Uterus (tissue), 4 donors: Measurements from ENCODE around the gene PWWP2B. TPM values are rescaled to one million over a fixed set of nuclear protein-coding genes. Genes with fewer than 3 reads are reported as not detected.
A peak's percentile ranks its signal among the peaks of the same experiment; 100 is the strongest.

Experiments used
- DNase-seq, 2 donors: peaks; one replicate each; pipeline ENCODE4 v3.0.0-alpha.2; 2019 to 2020
- H3K27ac ChIP-seq, 2 donors: fragments of 200-600 bp; sonication (generic); 1 replicate in 1 of 2; 2 replicates in 1 of 2; pipeline ENCODE4 v1.5.1; 2016 to 2018
- H3K27me3 ChIP-seq, 2 donors: fragments of 200-600 bp; sonication (generic); one replicate each; pipeline ENCODE4 v1.5.1; 2018 to 2019; ENCODE audit warnings: control low read depth in 1 of 2
- H3K36me3 ChIP-seq, 2 donors: fragments of 200-600 bp; sonication (generic); one replicate each; pipeline ENCODE4 v1.5.1; 2019; ENCODE audit warnings: control low read depth in 1 of 2
- H3K4me1 ChIP-seq, 2 donors: fragments of 200-600 bp; sonication (generic); one replicate each; pipeline ENCODE4 v1.5.1; 2018 to 2019; ENCODE audit warnings: control low read depth in 1 of 2
- H3K4me3 ChIP-seq, 2 donors: fragments of 200-600 bp; sonication (generic); 1 replicate in 1 of 2; 2 replicates in 1 of 2; pipeline ENCODE4 v1.5.1; 2018 to 2019; ENCODE audit warnings: mild to moderate bottlenecking in 1 of 2
- H3K9me3 ChIP-seq, 2 donors: fragments of 200-600 bp; sonication (generic); one replicate each; pipeline ENCODE4 v1.5.1; 2019; ENCODE audit warnings: control low read depth in 1 of 2
- CTCF ChIP-seq, 4 experiments: fragments of 200-600 bp in 2 of 4; fragments of 450-650 bp in 2 of 4; sonication (generic) in 2 of 4; IDR thresholded peaks; one replicate each; pipeline ENCODE4 v1.5.1; 2016 to 2019; ENCODE audit warnings: antibody characterized with exemption in 4 of 4, mild to moderate bottlenecking in 2 of 4, moderate library complexity in 1 of 4
- POLR2A ChIP-seq, 2 donors: fragments of 450-650 bp; IDR thresholded peaks; one replicate each; pipeline ENCODE4 v1.6.1; 2016; ENCODE audit warnings: antibody characterized with exemption in 2 of 2, mild to moderate bottlenecking in 1 of 2, moderate library complexity in 1 of 2
- intact Hi-C: fragments of 100-400 bp; cut with DNase I; formaldehyde crosslinking; loops from one replicate; pipeline ENCODE4 v1.15.1; 2023; ENCODE audit warnings: low total_unique reads
- total RNA-seq, 4 donors: library from RNA; depleted of rRNA in 3 of 4; stranded (reverse); fragments of >200 nt in 3 of 4; gene quantifications; one replicate each; pipeline versions ENCODE4 v1.1.0 to v1.2.4, GENCODE V29; 2014 to 2023
- donor health status: DM: yes; HTN: yes; CAD: no.

PWWP2B gene
- total RNA-seq, 4 donors from 2014 or later, result 0.29 to 27.6 (median 8.3) TPM

- peak in 1 of 2 donors; percentile 73 for DNase-seq
- TF ChIP-seq CTCF (IDR thresholded peaks at IDR 0.05), result peak; percentile 21 to 57 (median 36)
- no peak for TF ChIP-seq POLR2A (IDR thresholded peaks at IDR 0.05)
- intact Hi-C loops, result no loop called here
- H3K36me3 ChIP-seq, result no peaks in the 10 kb centered on the region
- no peak overlapping the region for H3K4me3 ChIP-seq
- H3K9me3 ChIP-seq, result no peaks in the 10 kb centered on the region
- peaks cover 4 to 13% of the 10 kb centered on the region in 2 donors for H3K4me1 ChIP-seq
- no peaks in the 10 kb centered on the region for H3K27me3 ChIP-seq
- H3K27ac ChIP-seq, result peak overlapping the region in 1 of 2 donors; percentile 70
These were observed 46.6 kb downstream of the PWWP2B start for GRCh38 chr10:132443605-132443982.

GRCh38 chr10:132443983-132444876 is 47.2 kb downstream of the PWWP2B start:
- Histone ChIP-seq H3K36me3 (no peaks in the 10 kb centered on the region), H3K27me3 (no peaks in the 10 kb centered on the region), H3K4me1 (peaks cover 4 to 13% of the 10 kb centered on the region in 2 donors), H3K27ac (peak overlapping the region; percentile 67 to 70), H3K4me3 (no peak overlapping the region), H3K9me3 (no peaks in the 10 kb centered on the region)
- intact Hi-C loops, result no loop called here
- peak in 1 of 2 donors; percentile 81 for DNase-seq
- TF ChIP-seq POLR2A (IDR thresholded peaks at IDR 0.05) (no peak), CTCF (IDR thresholded peaks at IDR 0.05) (no peak)

GRCh38 chr10:132444877-132445351 is 47.9 kb downstream of the PWWP2B start:
- peak overlapping the region; percentile 67 to 70 for H3K27ac ChIP-seq
- DNase-seq, result no peak
- TF ChIP-seq CTCF (IDR thresholded peaks at IDR 0.05) (no peak), POLR2A (IDR thresholded peaks at IDR 0.05) (no peak)
- H3K4me1 ChIP-seq, result peaks cover 4 to 13% of the 10 kb centered on the region in 2 donors
- H3K9me3 ChIP-seq, result no peaks in the 10 kb centered on the region
- no peaks in the 10 kb centered on the region for H3K36me3 ChIP-seq
- no peaks in the 10 kb centered on the region for H3K27me3 ChIP-seq
- H3K4me3 ChIP-seq, result no peak overlapping the region
- intact Hi-C loops, result no loop called here

- no peak for DNase-seq
- Histone ChIP-seq H3K9me3 (no peaks in the 10 kb centered on the region), H3K36me3 (no peaks in the 10 kb centered on the region), H3K4me1 (peaks cover 4 to 13% of the 10 kb centered on the region in 2 donors), H3K27ac (peak overlapping the region in 1 of 2 donors; percentile 94), H3K4me3 (no peak overlapping the region), H3K27me3 (no peaks in the 10 kb centered on the region)
- no peak for TF ChIP-seq CTCF (IDR thresholded peaks at IDR 0.05)
- no peak for TF ChIP-seq POLR2A (IDR thresholded peaks at IDR 0.05)
- intact Hi-C loops, result no loop called here
These were observed 48.7 kb downstream of the PWWP2B start for GRCh38 chr10:132445516-132446194.

DNA sequence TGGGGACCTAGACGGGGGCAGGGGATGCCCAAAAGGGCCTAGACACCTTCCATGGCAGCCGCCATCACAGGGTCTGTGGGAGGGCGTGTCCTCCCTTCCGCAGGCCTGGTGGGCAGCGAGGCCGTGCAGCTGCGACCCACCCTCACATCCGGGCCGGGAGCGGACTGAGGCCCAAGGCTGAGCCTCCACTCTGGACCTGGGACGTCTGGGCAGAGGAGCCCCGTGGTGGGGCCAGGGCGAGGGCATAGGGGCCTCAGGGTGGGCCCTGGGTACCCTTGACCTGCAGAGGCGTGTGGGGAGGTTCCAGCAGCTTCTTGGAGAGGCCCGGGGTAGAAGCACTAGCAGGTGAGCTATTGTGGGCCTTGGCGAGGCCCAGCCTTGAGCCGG is 49.2 kb downstream of the PWWP2B start:
- Histone ChIP-seq H3K9me3 (no peaks in the 10 kb centered on the region), H3K36me3 (no peaks in the 10 kb centered on the region), H3K27me3 (no peaks in the 10 kb centered on the region), H3K4me1 (peaks cover 4 to 13% of the 10 kb centered on the region in 2 donors), H3K27ac (peak overlapping the region; percentile 93 to 94), H3K4me3 (no peak overlapping the region)
- no peak for DNase-seq
- intact Hi-C loops, result no loop called here
- TF ChIP-seq CTCF (IDR thresholded peaks at IDR 0.05) (no peak), POLR2A (IDR thresholded peaks at IDR 0.05) (no peak)
